Activated naive CD4-positive, alpha-beta T cell (primary cell): ENCODE results near the gene SHROOM3.
"Not testable (repeated sequence)": the region's sequence is repeated elsewhere in the genome, so short reads cannot be mapped to it uniquely, and the experiment has no call there.

Source experiments
- DNase-seq, 4 experiments: peaks; one replicate each; lab custom pipeline; 2025; lab: John Stamatoyannopoulos, UW

SHROOM3 gene

GRCh38 chr4:76697129-76697803 is 262.2 kb downstream of the SHROOM3 start:
- no peak for DNase-seq

GRCh38 chr4:76698141-76698540 is 263.1 kb downstream of the SHROOM3 start:
- no peak for DNase-seq

GRCh38 chr4:76699751-76700310 is 264.8 kb downstream of the SHROOM3 start:
- no peak for DNase-seq

- DNase-seq, result no peak
Measured at GRCh38 chr4:76702440-76703122, 267.6 kb downstream of the SHROOM3 start.

GRCh38 chr4:76703123-76703490 is 268.1 kb downstream of the SHROOM3 start:
- DNase-seq, result no peak

- no peak for DNase-seq
Measured at GRCh38 chr4:76703676-76704075, 268.6 kb downstream of the SHROOM3 start.

GRCh38 chr4:76704133-76704881 is 269.3 kb downstream of the SHROOM3 start:
- no peak for DNase-seq

GRCh38 chr4:76705472-76705871 is 270.4 kb downstream of the SHROOM3 start:
- DNase-seq, result no peak

GRCh38 chr4:76706581-76706980 is 271.6 kb downstream of the SHROOM3 start:
- no peak for DNase-seq

- no peak for DNase-seq
Measured at GRCh38 chr4:76708971-76709771, 274.1 kb downstream of the SHROOM3 start.

GRCh38 chr4:76709772-76710090 is 274.7 kb downstream of the SHROOM3 start:
- no peak for DNase-seq

GRCh38 chr4:76712564-76712963 is 277.5 kb downstream of the SHROOM3 start:
- no peak for DNase-seq

- no peak for DNase-seq
Measured at GRCh38 chr4:76714226-76714625, 279.2 kb downstream of the SHROOM3 start.

GRCh38 chr4:76716020-76716419 is 281.0 kb downstream of the SHROOM3 start:
- DNase-seq, result no peak

- DNase-seq, result no peak
Measured at GRCh38 chr4:76716658-76717057, 281.6 kb downstream of the SHROOM3 start.

GRCh38 chr4:76717431-76717830 is 282.4 kb downstream of the SHROOM3 start:
- DNase-seq, result no peak

GRCh38 chr4:76718021-76718420 is 283.0 kb downstream of the SHROOM3 start:
- DNase-seq, result no peak

GRCh38 chr4:76718831-76719230 is 283.8 kb downstream of the SHROOM3 start:
- no peak for DNase-seq

GRCh38 chr4:76720121-76720520 is 285.1 kb downstream of the SHROOM3 start:
- no peak for DNase-seq

GRCh38 chr4:76722146-76722545 is 287.1 kb downstream of the SHROOM3 start:
- not testable (repeated sequence) for DNase-seq

GRCh38 chr4:76722838-76723237 is 287.8 kb downstream of the SHROOM3 start:
- no peak for DNase-seq

- no peak for DNase-seq
Measured at GRCh38 chr4:76723373-76723772, 288.3 kb downstream of the SHROOM3 start.
